Measurements from ENCODE around the gene TRPM7.

DNA sequence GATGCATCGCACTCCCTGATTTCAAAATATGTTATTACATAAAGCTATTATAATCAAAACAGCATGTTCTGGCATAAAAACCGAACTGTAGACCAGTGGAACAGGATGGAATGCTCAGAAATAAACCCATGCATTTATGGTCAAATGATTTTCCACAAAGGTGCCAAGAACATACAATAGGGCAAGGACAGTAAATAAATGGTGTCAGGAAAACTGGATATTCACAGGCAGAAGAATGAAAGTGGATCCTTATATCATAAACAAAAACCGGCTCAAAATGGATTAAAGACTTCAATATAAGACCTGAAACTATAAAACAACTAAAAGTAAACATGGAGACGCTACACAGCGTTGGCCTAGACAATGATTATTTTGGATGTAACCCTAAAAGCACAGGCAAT lies 162.7 kb downstream of the TRPM7 start:
- TF ChIP-seq, protein P1, sequence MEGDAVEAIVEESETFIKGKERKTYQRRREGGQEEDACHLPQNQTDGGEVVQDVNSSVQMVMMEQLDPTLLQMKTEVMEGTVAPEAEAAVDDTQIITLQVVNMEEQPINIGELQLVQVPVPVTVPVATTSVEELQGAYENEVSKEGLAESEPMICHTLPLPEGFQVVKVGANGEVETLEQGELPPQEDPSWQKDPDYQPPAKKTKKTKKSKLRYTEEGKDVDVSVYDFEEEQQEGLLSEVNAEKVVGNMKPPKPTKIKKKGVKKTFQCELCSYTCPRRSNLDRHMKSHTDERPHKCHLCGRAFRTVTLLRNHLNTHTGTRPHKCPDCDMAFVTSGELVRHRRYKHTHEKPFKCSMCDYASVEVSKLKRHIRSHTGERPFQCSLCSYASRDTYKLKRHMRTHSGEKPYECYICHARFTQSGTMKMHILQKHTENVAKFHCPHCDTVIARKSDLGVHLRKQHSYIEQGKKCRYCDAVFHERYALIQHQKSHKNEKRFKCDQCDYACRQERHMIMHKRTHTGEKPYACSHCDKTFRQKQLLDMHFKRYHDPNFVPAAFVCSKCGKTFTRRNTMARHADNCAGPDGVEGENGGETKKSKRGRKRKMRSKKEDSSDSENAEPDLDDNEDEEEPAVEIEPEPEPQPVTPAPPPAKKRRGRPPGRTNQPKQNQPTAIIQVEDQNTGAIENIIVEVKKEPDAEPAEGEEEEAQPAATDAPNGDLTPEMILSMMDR (IDR thresholded peaks at IDR 0.05; ENCODE audit: insufficient read depth, low read length) = no peak
- TF ChIP-seq GABPA (IDR thresholded peaks at IDR 0.05; ENCODE audit: low read depth) = no peak
- no peak for TF ChIP-seq POLR2AphosphoS5 (IDR thresholded peaks at IDR 0.05; ENCODE audit: low read depth)
